Ascending aorta (tissue), 2 donors: ENCODE results near the gene SHISA4. TPM values are rescaled to one million over a fixed set of nuclear protein-coding genes. Genes with fewer than 3 reads are reported as not detected.

Experiments
- DNase-seq, 2 donors: peaks; one replicate each; pipeline ENCODE4 v3.0.0-alpha.2; 2019; ENCODE audit warnings: low spot score in 2 of 2
- H3K27ac ChIP-seq, 2 donors: fragments of 200-600 bp; sonication (generic); one replicate each; pipeline ENCODE4 v1.5.1; 2016 to 2017; ENCODE audit warnings: mild to moderate bottlenecking in 1 of 2
- H3K27me3 ChIP-seq: fragments of 200-600 bp; sonication (generic); one replicate; pipeline ENCODE4 v1.5.1; 2017
- H3K36me3 ChIP-seq, 2 donors: fragments of 200-600 bp; sonication (generic); one replicate each; pipeline ENCODE4 v1.5.1; 2016
- H3K4me1 ChIP-seq, 2 donors: fragments of 200-600 bp; sonication (generic); one replicate each; pipeline ENCODE4 v1.5.1; 2016 to 2017; ENCODE audit warnings: mild to moderate bottlenecking in 1 of 2
- H3K4me3 ChIP-seq, 2 donors: fragments of 200-600 bp; sonication (generic); one replicate each; pipeline ENCODE4 v1.5.1; 2016 to 2017; ENCODE audit warnings: mild to moderate bottlenecking in 1 of 2
- H3K9me3 ChIP-seq, 2 donors: fragments of 200-600 bp; sonication (generic); one replicate each; pipeline ENCODE4 v1.5.1; 2016
- intact Hi-C: fragments of 100-400 bp; cut with DNase I; formaldehyde crosslinking; loops from one replicate; pipeline ENCODE4 v1.15.1; 2023
- total RNA-seq: library from RNA; depleted of rRNA; stranded (reverse); fragments of >200 nt; gene quantifications from one replicate; pipeline ENCODE4 v1.1.0, GENCODE V29; 2016
- TF ChIP-seq, protein P1 (sequence below), 3 experiments: fragments of 200-600 bp in 2 of 3; fragments of 450-650 bp in 1 of 3; sonication (generic) in 2 of 3; IDR thresholded peaks; one replicate each; pipeline ENCODE4 v1.5.1; 2016 to 2019; ENCODE audit warnings: antibody characterized with exemption in 3 of 3, mild to moderate bottlenecking in 1 of 3, moderate library complexity in 1 of 3

SHISA4 gene
- total RNA-seq, 1 donor from 2014 or later, result 62.5 TPM

DNA sequence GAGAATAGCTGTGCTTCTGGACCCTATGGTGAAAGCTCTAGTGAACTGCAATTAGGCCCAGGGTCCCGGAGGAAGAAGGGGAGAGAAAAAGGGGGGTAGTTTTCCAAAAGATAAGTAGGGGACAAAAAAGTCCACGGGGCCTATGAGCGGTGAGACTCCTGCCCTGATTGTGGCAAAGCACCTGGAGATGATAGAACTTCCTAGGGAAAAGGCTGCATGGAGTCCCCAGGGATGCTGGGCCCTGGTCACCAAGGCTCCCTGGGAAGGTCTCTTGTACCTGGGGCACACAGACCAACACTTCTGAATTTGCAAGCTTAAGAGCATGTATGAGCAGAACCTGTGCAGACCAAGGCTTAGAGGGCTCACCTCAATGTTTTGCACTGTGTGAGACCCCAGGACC, 5.4 kb upstream of the SHISA4 start:
- peak in 1 of 2 donors; percentile 58 for DNase-seq
- intact Hi-C loops, result loop anchor here (10.0 kb wide), 1 partner anchor 252 kb away; no protein-coding TSS in a partner anchor
- Histone ChIP-seq H3K4me1 (peaks cover 30 to 48% of the 10 kb centered on the region in 2 donors), H3K27ac (peak overlapping the region; percentile 62 to 94), H3K27me3 (no peaks in the 10 kb centered on the region), H3K4me3 (no peak overlapping the region), H3K36me3 (no peaks in the 10 kb centered on the region), H3K9me3 (no peaks in the 10 kb centered on the region)
- TF ChIP-seq, protein P1, sequence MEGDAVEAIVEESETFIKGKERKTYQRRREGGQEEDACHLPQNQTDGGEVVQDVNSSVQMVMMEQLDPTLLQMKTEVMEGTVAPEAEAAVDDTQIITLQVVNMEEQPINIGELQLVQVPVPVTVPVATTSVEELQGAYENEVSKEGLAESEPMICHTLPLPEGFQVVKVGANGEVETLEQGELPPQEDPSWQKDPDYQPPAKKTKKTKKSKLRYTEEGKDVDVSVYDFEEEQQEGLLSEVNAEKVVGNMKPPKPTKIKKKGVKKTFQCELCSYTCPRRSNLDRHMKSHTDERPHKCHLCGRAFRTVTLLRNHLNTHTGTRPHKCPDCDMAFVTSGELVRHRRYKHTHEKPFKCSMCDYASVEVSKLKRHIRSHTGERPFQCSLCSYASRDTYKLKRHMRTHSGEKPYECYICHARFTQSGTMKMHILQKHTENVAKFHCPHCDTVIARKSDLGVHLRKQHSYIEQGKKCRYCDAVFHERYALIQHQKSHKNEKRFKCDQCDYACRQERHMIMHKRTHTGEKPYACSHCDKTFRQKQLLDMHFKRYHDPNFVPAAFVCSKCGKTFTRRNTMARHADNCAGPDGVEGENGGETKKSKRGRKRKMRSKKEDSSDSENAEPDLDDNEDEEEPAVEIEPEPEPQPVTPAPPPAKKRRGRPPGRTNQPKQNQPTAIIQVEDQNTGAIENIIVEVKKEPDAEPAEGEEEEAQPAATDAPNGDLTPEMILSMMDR (IDR thresholded peaks at IDR 0.05), result no peak

DNA sequence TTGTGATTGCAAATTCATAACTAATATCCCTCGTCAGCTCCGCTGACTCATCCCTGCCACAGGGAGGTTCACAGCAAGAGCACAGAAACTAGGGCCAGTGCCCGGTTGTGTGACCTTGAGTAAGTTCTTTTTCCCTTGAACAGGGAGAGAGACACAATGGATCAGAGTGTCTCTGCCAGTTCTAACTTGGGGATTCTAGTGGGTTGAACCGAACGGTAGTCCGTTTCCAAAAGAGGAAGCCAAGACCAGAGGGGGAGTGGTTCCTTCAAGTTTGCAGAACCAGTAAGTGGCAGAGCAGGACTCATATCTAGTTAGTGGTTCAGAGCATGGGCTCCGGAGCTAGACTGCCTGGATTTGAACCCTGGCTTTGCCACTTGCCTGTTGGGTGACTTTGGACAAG, 4.9 kb upstream of the SHISA4 start:
- Histone ChIP-seq H3K4me3 (no peak overlapping the region), H3K9me3 (no peaks in the 10 kb centered on the region), H3K36me3 (no peaks in the 10 kb centered on the region), H3K27me3 (no peaks in the 10 kb centered on the region), H3K4me1 (peaks cover 30 to 47% of the 10 kb centered on the region in 2 donors), H3K27ac (peak overlapping the region; percentile 62 to 94)
- intact Hi-C loops, result loop anchor here (10.0 kb wide), 1 partner anchor 251 kb away; no protein-coding TSS in a partner anchor
- peak in 1 of 2 donors; percentile 75 for DNase-seq
- TF ChIP-seq, protein P1 (IDR thresholded peaks at IDR 0.05), result no peak

DNA sequence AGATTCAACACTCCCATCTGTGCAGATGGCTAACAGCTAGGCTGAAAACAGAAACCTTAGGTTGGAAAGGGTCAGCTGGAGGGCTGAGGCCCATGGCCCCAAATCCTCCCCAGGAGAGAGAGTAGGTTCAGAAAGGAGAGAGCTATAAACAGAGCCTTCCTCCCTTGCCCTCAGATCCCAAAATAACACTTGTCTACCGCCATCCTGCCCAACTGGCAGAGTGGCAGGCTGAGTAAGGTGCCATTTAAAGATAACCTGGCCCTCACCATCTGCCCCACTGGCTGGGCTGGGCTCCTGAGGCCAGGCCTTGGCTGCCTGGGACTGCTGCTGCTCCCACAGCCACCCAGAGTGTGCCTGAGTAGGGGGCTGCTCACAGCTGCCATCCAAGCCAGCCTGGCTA, 4.3 kb upstream of the SHISA4 start:
- peaks cover 30 to 47% of the 10 kb centered on the region in 2 donors for H3K4me1 ChIP-seq
- intact Hi-C loops, result loop anchor here (10.0 kb wide), 1 partner anchor 250 kb away; no protein-coding TSS in a partner anchor

DNA sequence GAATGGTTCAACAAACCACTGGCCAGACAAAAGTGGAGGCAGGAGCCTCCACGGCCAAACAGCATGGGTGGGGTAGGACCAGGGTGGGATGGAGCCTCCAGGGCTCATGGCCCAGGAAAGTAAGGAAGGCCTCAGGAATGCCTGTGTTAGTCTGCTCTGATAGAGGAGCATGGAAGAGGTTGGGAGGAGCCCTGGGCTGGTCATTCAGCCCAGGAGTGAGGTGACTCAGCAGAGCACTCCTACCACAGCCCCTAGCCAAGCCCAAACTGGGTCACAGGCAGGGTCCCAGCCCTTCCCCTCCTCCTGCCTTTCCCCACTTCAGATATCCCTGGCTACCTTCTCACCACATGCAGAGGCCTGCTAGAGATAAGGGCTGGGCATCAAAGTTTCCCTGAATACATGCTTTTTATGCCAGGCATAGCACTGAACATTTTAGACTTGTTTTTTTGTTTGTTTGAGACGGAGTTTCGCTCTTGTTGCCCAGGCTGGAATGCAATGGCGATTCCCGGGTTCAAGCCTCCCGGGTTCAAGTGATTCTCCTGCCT, 3.1 kb upstream of the SHISA4 start:
- Histone ChIP-seq H3K27ac (peak overlapping the region; percentile 62 to 94), H3K36me3 (no peaks in the 10 kb centered on the region), H3K9me3 (no peaks in the 10 kb centered on the region), H3K4me1 (peaks cover 34 to 54% of the 10 kb centered on the region in 2 donors), H3K27me3 (no peaks in the 10 kb centered on the region), H3K4me3 (no peak overlapping the region)
- TF ChIP-seq, protein P1 (IDR thresholded peaks at IDR 0.05), result no peak
- intact Hi-C loops, result loop anchor here (10.0 kb wide), 1 partner anchor 249 kb away; no protein-coding TSS in a partner anchor
- peak in 1 of 2 donors; percentile 73 for DNase-seq

More for the DNA sequence above, 4.3 kb upstream of the SHISA4 start:
- peak overlapping the region; percentile 62 to 94 for H3K27ac ChIP-seq
- DNase-seq, result peak in 1 of 2 donors; percentile 65
- no peaks in the 10 kb centered on the region for H3K36me3 ChIP-seq
- H3K9me3 ChIP-seq, result no peaks in the 10 kb centered on the region
- no peak overlapping the region for H3K4me3 ChIP-seq
- H3K27me3 ChIP-seq, result no peaks in the 10 kb centered on the region
- TF ChIP-seq, protein P1 (IDR thresholded peaks at IDR 0.05), result no peak

DNA sequence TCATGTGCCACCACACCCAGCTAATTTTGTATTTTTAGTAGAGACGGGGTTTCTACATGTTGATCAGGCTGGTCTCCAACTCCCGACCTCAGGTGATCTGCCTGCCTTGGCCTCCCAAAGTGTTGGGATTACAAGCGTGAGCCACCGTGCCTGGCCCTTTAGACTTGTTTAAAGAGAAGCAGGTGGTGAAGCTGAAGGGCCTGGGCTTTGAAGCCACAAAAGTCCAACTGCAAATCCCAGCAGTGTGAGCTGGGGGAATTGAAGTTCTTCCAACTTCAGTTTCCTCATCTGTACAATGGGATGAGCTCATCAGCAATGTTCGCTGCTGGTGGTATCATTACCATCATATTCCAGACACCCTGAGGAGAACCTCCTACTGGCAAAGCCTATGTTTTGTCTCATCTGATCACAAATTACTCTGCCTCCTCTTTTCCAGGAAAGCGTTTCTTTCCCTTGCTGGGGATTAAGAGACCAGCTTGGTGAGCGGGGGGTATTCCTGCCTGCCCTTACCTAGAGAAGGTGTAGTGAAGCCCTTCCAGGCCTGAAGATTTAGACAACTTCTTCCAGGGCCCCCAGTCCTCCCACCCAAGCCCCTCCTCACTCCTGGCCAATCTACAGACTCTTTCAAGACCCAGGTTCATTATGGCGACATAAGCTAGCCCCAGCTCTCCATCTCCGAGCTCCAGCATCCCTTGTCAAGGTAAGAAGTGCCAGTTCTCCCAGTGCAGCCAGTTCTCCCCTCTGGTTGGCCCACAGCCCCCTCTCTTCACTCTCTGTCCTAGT, 2.4 kb upstream of the SHISA4 start:
- Histone ChIP-seq H3K4me3 (no peak overlapping the region), H3K9me3 (no peaks in the 10 kb centered on the region), H3K36me3 (no peaks in the 10 kb centered on the region), H3K4me1 (peaks cover 34 to 56% of the 10 kb centered on the region in 2 donors), H3K27ac (peak overlapping the region; percentile 62 to 94), H3K27me3 (no peaks in the 10 kb centered on the region)
- peak in 1 of 2 donors; percentile 48 for DNase-seq
- intact Hi-C loops, result loop anchor here (10.0 kb wide), 1 partner anchor 249 kb away; no protein-coding TSS in a partner anchor
- TF ChIP-seq, protein P1 (IDR thresholded peaks at IDR 0.05), result no peak
